NOMO-1 treated with DMSO at 0.1 percent for 48 hours (cell line): ENCODE results near the gene TBC1D23.
A peak's percentile ranks its signal among the peaks of the same experiment; 100 is the strongest.
"Not testable (repeated sequence)": the region's sequence is repeated elsewhere in the genome, so short reads cannot be mapped to it uniquely, and the experiment has no call there.

ENCODE experiments used
- DNase-seq: peaks from one replicate; lab custom pipeline; 2025; ENCODE audit not compliant: unreplicated experiment; lab: John Stamatoyannopoulos, UW

The TBC1D23 gene

GRCh38 chr3:100295089-100295488, 34.3 kb downstream of the TBC1D23 start:
- DNase-seq, result no peak

GRCh38 chr3:100297784-100298183, 37.0 kb downstream of the TBC1D23 start:
- no peak for DNase-seq

- DNase-seq, result no peak
These were observed 38.2 kb downstream of the TBC1D23 start for GRCh38 chr3:100299016-100299415.

GRCh38 chr3:100306695-100307094, 45.9 kb downstream of the TBC1D23 start:
- no peak for DNase-seq

GRCh38 chr3:100310355-100310965, 49.7 kb downstream of the TBC1D23 start:
- no peak for DNase-seq

GRCh38 chr3:100311011-100311410, 50.2 kb downstream of the TBC1D23 start:
- DNase-seq, result no peak

GRCh38 chr3:100316641-100317069, 55.9 kb downstream of the TBC1D23 start:
- peak; percentile 57 for DNase-seq

GRCh38 chr3:100317912-100318311, 57.1 kb downstream of the TBC1D23 start:
- no peak for DNase-seq

- no peak for DNase-seq
These were observed 59.2 kb downstream of the TBC1D23 start for GRCh38 chr3:100319951-100320350.

GRCh38 chr3:100324044-100324443, 63.3 kb downstream of the TBC1D23 start:
- no peak for DNase-seq

- no peak for DNase-seq
These were observed 65.0 kb downstream of the TBC1D23 start for GRCh38 chr3:100325827-100326226.

GRCh38 chr3:100327377-100327776, 66.6 kb downstream of the TBC1D23 start:
- not testable (repeated sequence) for DNase-seq

- no peak for DNase-seq
These were observed 69.2 kb downstream of the TBC1D23 start for GRCh38 chr3:100329800-100330489.

- DNase-seq, result no peak
These were observed 69.9 kb downstream of the TBC1D23 start for GRCh38 chr3:100330651-100331050.

GRCh38 chr3:100331660-100332059, 70.9 kb downstream of the TBC1D23 start:
- peak; percentile 1 for DNase-seq

GRCh38 chr3:100333051-100333450, 72.3 kb downstream of the TBC1D23 start:
- no peak for DNase-seq

GRCh38 chr3:100333970-100334487, 73.2 kb downstream of the TBC1D23 start:
- no peak for DNase-seq

- DNase-seq, result peak; percentile 74
These were observed 73.9 kb downstream of the TBC1D23 start, which contains the start of gene NIT2 for GRCh38 chr3:100334488-100335351. NIT2 (plus strand) TSS chr3:100334757; CDS start chr3:100334792, 35 bp downstream.

- peak; percentile 13 for DNase-seq
These were observed 74.6 kb downstream of the TBC1D23 start for GRCh38 chr3:100335434-100335833.

GRCh38 chr3:100336229-100336628, 75.4 kb downstream of the TBC1D23 start:
- not testable (repeated sequence) for DNase-seq

GRCh38 chr3:100338911-100339310, 78.1 kb downstream of the TBC1D23 start:
- DNase-seq, result no peak
